Prostate gland (tissue), 2 donors: ENCODE data around the gene TTYH1. TPM values are rescaled to one million over a fixed set of nuclear protein-coding genes. Genes with fewer than 3 reads are reported as not detected.
"Not testable (repeated sequence)": the region's sequence is repeated elsewhere in the genome, so short reads cannot be mapped to it uniquely, and the experiment has no call there.

Source experiments
- DNase-seq: peaks from one replicate; pipeline ENCODE4 v3.0.0-alpha.2; 2019; ENCODE audit warnings: low spot score
- H3K27ac ChIP-seq, 2 donors: fragments of 200-600 bp; sonication (generic); 2 replicates each; pipeline ENCODE4 v1.5.1; 2017 to 2019
- H3K27me3 ChIP-seq: fragments of 200-600 bp; sonication (generic); replicated peaks from 2 replicates; pipeline ENCODE4 v1.5.1; 2019; ENCODE audit not compliant: insufficient read depth
- H3K36me3 ChIP-seq, 2 donors: fragments of 200-600 bp; sonication (generic); 1 replicate in 1 of 2; 2 replicates in 1 of 2; pipeline versions ENCODE4 v1.5.1 to v1.8.1; 2017 to 2019
- H3K4me1 ChIP-seq: fragments of 200-600 bp; sonication (generic); replicated peaks from 2 replicates; pipeline ENCODE4 v1.5.1; 2019
- H3K4me3 ChIP-seq, 2 donors: fragments of 200-600 bp; sonication (generic); 2 replicates each; pipeline ENCODE4 v1.5.1; 2017 to 2019
- H3K9me3 ChIP-seq: fragments of 200-600 bp; sonication (generic); 2 replicates; pipeline ENCODE4 v1.5.1; 2017
- POLR2A ChIP-seq: fragments of 450-650 bp; IDR thresholded peaks from one replicate; pipeline ENCODE4 v1.6.1; 2016; ENCODE audit warnings: antibody characterized with exemption, mild to moderate bottlenecking
- POLR2AphosphoS5 ChIP-seq: sonication (generic); formaldehyde crosslinking; IDR thresholded peaks from one replicate; pipeline ENCODE4 v1.6.1; 2017; ENCODE audit warnings: antibody characterized with exemption
- WGBS: methylation state at CpG from one replicate; pipeline ENCODE4 v1.1.5; 2018; 5-methylcytosine and 5-hydroxymethylcytosine counted together
- intact Hi-C: fragments of 100-400 bp; cut with DNase I; formaldehyde crosslinking; loops from one replicate; pipeline ENCODE4 v1.14.2; 2022
- total RNA-seq, 2 donors: library from RNA; depleted of rRNA; stranded (reverse); fragments of >200 nt; gene quantifications; one replicate each; pipeline ENCODE4 v1.1.0, GENCODE V29; 2016
- TF ChIP-seq, protein P1 (sequence below), 4 experiments: fragments of 200-600 bp in 2 of 4; fragments of 450-650 bp in 2 of 4; sonication (generic) in 2 of 4; IDR thresholded peaks; 1 replicate in 3 of 4; 2 replicates in 1 of 4; pipeline ENCODE4 v1.5.1; 2016 to 2019; ENCODE audit warnings: antibody characterized with exemption in 4 of 4, mild to moderate bottlenecking in 2 of 4, moderate library complexity in 2 of 4

Gene TTYH1
- total RNA-seq, 2 donors from 2014 or later: 1.8 to 136 TPM

GRCh38 chr19:54436628-54437252, 21.5 kb downstream of the TTYH1 start:
- H3K27ac ChIP-seq: no peak overlapping the region
- DNase-seq: no peak
- WGBS: 68% methylated on average over 10 of the region's 10 CpGs
- TF ChIP-seq POLR2A (no peak), POLR2AphosphoS5 (no peak)
- TF ChIP-seq, protein P1, sequence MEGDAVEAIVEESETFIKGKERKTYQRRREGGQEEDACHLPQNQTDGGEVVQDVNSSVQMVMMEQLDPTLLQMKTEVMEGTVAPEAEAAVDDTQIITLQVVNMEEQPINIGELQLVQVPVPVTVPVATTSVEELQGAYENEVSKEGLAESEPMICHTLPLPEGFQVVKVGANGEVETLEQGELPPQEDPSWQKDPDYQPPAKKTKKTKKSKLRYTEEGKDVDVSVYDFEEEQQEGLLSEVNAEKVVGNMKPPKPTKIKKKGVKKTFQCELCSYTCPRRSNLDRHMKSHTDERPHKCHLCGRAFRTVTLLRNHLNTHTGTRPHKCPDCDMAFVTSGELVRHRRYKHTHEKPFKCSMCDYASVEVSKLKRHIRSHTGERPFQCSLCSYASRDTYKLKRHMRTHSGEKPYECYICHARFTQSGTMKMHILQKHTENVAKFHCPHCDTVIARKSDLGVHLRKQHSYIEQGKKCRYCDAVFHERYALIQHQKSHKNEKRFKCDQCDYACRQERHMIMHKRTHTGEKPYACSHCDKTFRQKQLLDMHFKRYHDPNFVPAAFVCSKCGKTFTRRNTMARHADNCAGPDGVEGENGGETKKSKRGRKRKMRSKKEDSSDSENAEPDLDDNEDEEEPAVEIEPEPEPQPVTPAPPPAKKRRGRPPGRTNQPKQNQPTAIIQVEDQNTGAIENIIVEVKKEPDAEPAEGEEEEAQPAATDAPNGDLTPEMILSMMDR (IDR thresholded peaks at IDR 0.05): no peak
- no peak overlapping the region for H3K4me3 ChIP-seq
- H3K27me3 ChIP-seq: no peaks in the 10 kb centered on the region
- H3K4me1 ChIP-seq: no peaks in the 10 kb centered on the region
- intact Hi-C loops: no loop called here
- H3K9me3 ChIP-seq: no peaks in the 10 kb centered on the region
- H3K36me3 ChIP-seq: no peaks in the 10 kb centered on the region

GRCh38 chr19:54439174-54439851, 24.0 kb downstream of the TTYH1 start:
- Histone ChIP-seq H3K4me3 (no peak overlapping the region), H3K9me3 (no peaks in the 10 kb centered on the region), H3K27me3 (no peaks in the 10 kb centered on the region), H3K4me1 (no peaks in the 10 kb centered on the region), H3K27ac (no peak overlapping the region), H3K36me3 (no peaks in the 10 kb centered on the region)
- DNase-seq: no peak
- TF ChIP-seq, protein P1 (IDR thresholded peaks at IDR 0.05): peak in 2 of 4 experiments; percentile 20 to 24
- TF ChIP-seq POLR2AphosphoS5: no peak
- WGBS: 66% methylated on average over 15 of the region's 15 CpGs
- intact Hi-C loops: no loop called here

GRCh38 chr19:54440641-54441040, 25.4 kb downstream of the TTYH1 start:
- no peak for TF ChIP-seq POLR2A
- TF ChIP-seq POLR2AphosphoS5: no peak
- TF ChIP-seq, protein P1 (IDR thresholded peaks at IDR 0.05): no peak
- 76% methylated on average over 5 of the region's 5 CpGs for WGBS
- Histone ChIP-seq H3K9me3 (no peaks in the 10 kb centered on the region), H3K4me1 (no peaks in the 10 kb centered on the region), H3K27ac (no peak overlapping the region), H3K4me3 (no peak overlapping the region), H3K36me3 (no peaks in the 10 kb centered on the region), H3K27me3 (no peaks in the 10 kb centered on the region)
- no peak for DNase-seq
- intact Hi-C loops: no loop called here

DNA sequence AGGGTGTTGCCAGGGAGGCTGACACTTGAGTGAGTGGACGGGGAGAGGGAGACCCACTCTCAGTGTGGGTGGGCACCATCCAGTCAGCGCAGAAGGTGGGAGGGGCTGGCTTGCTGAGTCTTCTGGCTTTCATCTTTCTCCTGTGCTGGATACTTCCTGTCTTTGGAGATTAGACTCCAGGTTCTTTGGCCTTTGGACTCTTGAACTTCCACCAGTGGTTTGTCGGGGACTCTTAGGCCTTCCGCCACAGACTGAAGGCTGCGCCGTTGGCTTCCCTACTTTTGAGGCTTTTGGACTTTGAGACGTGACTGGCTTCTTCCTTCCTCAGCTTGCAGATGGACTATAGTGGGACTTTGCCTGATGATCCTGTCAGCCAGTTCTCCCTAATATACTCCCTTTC, 29.5 kb downstream of the TTYH1 start:
- DNase-seq: no peak
- H3K4me1 ChIP-seq: peaks cover 4% of the 10 kb centered on the region
- intact Hi-C loops: no loop called here
- no peak for TF ChIP-seq POLR2A
- TF ChIP-seq POLR2AphosphoS5: no peak
- TF ChIP-seq, protein P1 (IDR thresholded peaks at IDR 0.05): no peak
- H3K9me3 ChIP-seq: no peaks in the 10 kb centered on the region
- 96% methylated on average over 7 of the region's 7 CpGs for WGBS
- H3K27me3 ChIP-seq: no peaks in the 10 kb centered on the region
- H3K36me3 ChIP-seq: no peaks in the 10 kb centered on the region
- H3K4me3 ChIP-seq: no peak overlapping the region
- H3K27ac ChIP-seq: no peak overlapping the region

DNA sequence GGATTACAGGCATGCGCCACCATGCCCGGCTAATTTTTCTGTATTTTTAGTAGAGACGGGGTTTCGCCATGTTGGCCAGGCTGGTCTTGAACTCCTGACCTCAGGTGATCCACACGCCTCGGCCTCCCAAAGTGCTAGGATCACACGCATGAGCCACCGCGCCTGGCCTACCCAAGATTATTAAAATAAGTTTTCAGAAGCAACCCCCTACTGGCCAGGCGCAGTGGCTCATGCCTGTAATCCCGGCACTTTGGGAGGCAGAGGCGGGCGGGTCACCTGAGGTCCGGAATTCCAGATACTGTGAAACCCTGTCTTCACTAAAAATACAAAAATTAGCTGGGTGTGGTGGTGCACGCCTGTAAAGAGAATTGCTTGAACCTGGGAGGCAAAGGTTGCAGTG, 31.1 kb downstream of the TTYH1 start:
- H3K27ac ChIP-seq, H3K36me3 ChIP-seq, H3K4me3 ChIP-seq, H3K27me3 ChIP-seq, DNase-seq, intact Hi-C loops, H3K9me3 ChIP-seq: not testable (repeated sequence)
- H3K4me1 ChIP-seq: peaks cover 11% of the 10 kb centered on the region
- 91% methylated on average over 15 of the region's 15 CpGs for WGBS
